K562 treated with DMSO at 1 percent for 4 hours (cell line): ENCODE data around the gene KRT6A. TPM values are rescaled to one million over a fixed set of nuclear protein-coding genes. Genes with fewer than 3 reads are reported as not detected.

Experiments
- total RNA-seq: library from RNA; unstranded; fragments of 300-600 nt; gene quantifications from 2 replicates; pipeline ENCODE4 v1.2.3, GENCODE V29; 2022; ENCODE audit not compliant: insufficient read depth

The KRT6A gene
- not detected in 2 replicates for total RNA-seq

GRCh38 chr12:52493172-52493571, at the start of gene KRT6A:
KRT6A (minus strand) TSS chr12:52493257; CDS start chr12:52493188, 69 bp downstream.

GRCh38 chr12:52519826-52520662, 27.0 kb upstream of the KRT6A start, which contains the start of gene KRT5:
KRT5 (minus strand) TSS chr12:52520394; CDS start chr12:52520296, 98 bp downstream.

GRCh38 chr12:52473768-52474167, 19.3 kb downstream of the KRT6A start, which contains the start of gene KRT6C:
KRT6C (minus strand) TSS chr12:52473805; CDS start chr12:52473737, 68 bp downstream.

GRCh38 chr12:52452101-52452500, 41.0 kb downstream of the KRT6A start, which contains the start of gene KRT6B:
KRT6B (minus strand) TSS chr12:52452146; CDS start chr12:52452078, 68 bp downstream.

Other genes starting within 250 kb of the KRT6A start
- gene KRT86, start 218.6 kb downstream of the KRT6A start, total RNA-seq = not detected in 2 replicates
- gene KRT81, start 201.7 kb downstream of the KRT6A start, total RNA-seq = 0.75 and 1.1 TPM in 2 replicates
- gene KRT83, start 171.9 kb downstream of the KRT6A start, total RNA-seq = not detected in 2 replicates
- not detected in 2 replicates for gene KRT85, start 125.8 kb downstream of the KRT6A start, total RNA-seq
- gene KRT84, start 107.6 kb downstream of the KRT6A start, total RNA-seq = not detected in 2 replicates
- not detected in 2 replicates for gene KRT82, start 86.9 kb downstream of the KRT6A start, total RNA-seq
- not detected in 2 replicates for gene KRT75, start 58.9 kb downstream of the KRT6A start, total RNA-seq
- gene KRT6B, start 41.1 kb downstream of the KRT6A start, total RNA-seq = not detected in 2 replicates
- gene KRT6C, start 19.5 kb downstream of the KRT6A start, total RNA-seq = not detected in 2 replicates
- gene KRT5, start 27.1 kb upstream of the KRT6A start, total RNA-seq = not detected in 2 replicates
- gene KRT71, start 59.9 kb upstream of the KRT6A start, total RNA-seq = not detected in 2 replicates
- gene KRT74, start 80.6 kb upstream of the KRT6A start, total RNA-seq = not detected in 2 replicates
- 0.35 TPM in 1 of 2 replicates, not detected in the other for gene KRT72, start 108.2 kb upstream of the KRT6A start, total RNA-seq
- not detected in 2 replicates for gene KRT73, start 125.3 kb upstream of the KRT6A start, total RNA-seq
- 0.84 TPM in 1 of 2 replicates, not detected in the other for gene KRT2, start 159.0 kb upstream of the KRT6A start, total RNA-seq
- not detected in 2 replicates for gene KRT1, start 187.2 kb upstream of the KRT6A start, total RNA-seq
- gene KRT77, start 210.3 kb upstream of the KRT6A start, total RNA-seq = not detected in 2 replicates